GM23338 (cell line): Measurements from ENCODE around the gene ARSB.

ENCODE experiments used
- ETS1 ChIP-seq: IDR thresholded peaks from 2 replicates; pipeline ENCODE4 v1.6.1; 2016; ENCODE audit warnings: antibody characterized with exemption
- EZH2phosphoT487 ChIP-seq: fragments of 200-600 bp; sonication (generic); IDR thresholded peaks from one replicate; pipeline ENCODE4 v1.8.1; 2018; ENCODE audit warnings: antibody characterized with exemption; ENCODE audit not compliant: unreplicated experiment
- POLR2AphosphoS5 ChIP-seq: IDR thresholded peaks from 2 replicates; pipeline ENCODE4 v1.6.1; 2016; ENCODE audit warnings: antibody characterized with exemption, low read depth
- ZNF114 ChIP-seq: fragments of 250-450 bp; sonication (Bioruptor Pico); IDR thresholded peaks from 2 replicates; pipeline ENCODE4 v1.5.0; 2020; ENCODE audit warnings: mild to moderate bottlenecking, moderate library complexity
- TF ChIP-seq, protein P1 (sequence below), 2 experiments: fragments of 200-600 bp in 1 of 2; sonication (generic) in 1 of 2; conservative IDR thresholded peaks; 2 replicates each; pipeline versions ENCODE4 v1.5.1 to v1.6.1; 2016 to 2017; ENCODE audit warnings: antibody characterized with exemption in 2 of 2, low read depth in 2 of 2, mild to moderate bottlenecking in 2 of 2, moderate library complexity in 1 of 2

DNA sequence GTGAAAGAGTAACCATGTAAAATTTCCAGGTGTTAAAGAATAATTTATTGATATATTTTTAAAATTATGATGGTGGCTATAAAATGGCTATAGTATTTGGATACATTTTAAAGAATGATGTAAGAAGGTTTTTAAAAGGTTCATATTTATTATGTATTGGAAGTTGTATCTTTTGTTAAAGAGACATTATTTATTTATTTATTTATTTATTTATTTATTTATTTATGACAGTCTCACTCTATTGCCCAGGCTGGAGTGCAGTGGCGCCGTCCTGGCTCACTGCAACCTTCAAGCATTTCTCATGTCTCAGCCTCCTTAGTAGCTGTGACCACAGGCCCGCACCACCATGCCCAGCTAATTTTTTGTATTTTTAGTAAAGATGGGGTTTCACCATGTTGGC is 247.0 kb downstream of the ARSB start:
- TF ChIP-seq ZNF114 (CRISPR knock-in tag): no peak
- no peak for TF ChIP-seq EZH2phosphoT487
- TF ChIP-seq, protein P1, sequence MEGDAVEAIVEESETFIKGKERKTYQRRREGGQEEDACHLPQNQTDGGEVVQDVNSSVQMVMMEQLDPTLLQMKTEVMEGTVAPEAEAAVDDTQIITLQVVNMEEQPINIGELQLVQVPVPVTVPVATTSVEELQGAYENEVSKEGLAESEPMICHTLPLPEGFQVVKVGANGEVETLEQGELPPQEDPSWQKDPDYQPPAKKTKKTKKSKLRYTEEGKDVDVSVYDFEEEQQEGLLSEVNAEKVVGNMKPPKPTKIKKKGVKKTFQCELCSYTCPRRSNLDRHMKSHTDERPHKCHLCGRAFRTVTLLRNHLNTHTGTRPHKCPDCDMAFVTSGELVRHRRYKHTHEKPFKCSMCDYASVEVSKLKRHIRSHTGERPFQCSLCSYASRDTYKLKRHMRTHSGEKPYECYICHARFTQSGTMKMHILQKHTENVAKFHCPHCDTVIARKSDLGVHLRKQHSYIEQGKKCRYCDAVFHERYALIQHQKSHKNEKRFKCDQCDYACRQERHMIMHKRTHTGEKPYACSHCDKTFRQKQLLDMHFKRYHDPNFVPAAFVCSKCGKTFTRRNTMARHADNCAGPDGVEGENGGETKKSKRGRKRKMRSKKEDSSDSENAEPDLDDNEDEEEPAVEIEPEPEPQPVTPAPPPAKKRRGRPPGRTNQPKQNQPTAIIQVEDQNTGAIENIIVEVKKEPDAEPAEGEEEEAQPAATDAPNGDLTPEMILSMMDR (conservative IDR thresholded peaks at IDR 0.05; ENCODE audit: low read depth in 2 of 2): no peak
- no peak for TF ChIP-seq POLR2AphosphoS5
- no peak for TF ChIP-seq ETS1
